ENCODE measurements around the gene STRADB. TPM values are rescaled to one million over a fixed set of nuclear protein-coding genes. Genes with fewer than 3 reads are reported as not detected.
A peak's percentile ranks its signal among the peaks of the same experiment; 100 is the strongest.
"Not testable (repeated sequence)": the region's sequence is repeated elsewhere in the genome, so short reads cannot be mapped to it uniquely, and the experiment has no call there.

Gene STRADB
- total RNA-seq, 1 experiment from 2014 or later: 28.9 TPM

DNA sequence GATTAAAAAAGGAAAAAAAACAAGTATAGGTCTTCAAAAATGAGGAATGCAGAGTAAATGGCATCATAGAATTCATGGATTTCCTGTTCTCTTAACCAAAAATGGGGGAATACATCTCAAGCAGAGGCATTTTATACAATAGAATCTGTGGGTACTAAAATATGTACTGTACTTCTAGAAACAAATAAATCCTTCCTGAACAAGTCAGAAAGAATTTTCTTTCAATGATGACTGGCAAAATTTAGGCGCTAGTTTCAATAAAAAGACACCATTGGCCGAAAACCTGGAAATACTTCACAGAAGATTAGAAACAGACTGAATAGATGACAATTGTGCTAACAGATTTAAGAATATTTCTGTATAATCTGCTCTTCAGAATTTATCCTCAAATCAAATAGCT is 15.4 kb upstream of the STRADB start:
- no peaks in the 10 kb centered on the region for H3K9me2 ChIP-seq (replicated peaks; ENCODE audit: low read length)
- intact Hi-C loops (cut with micrococcal nuclease): no loop called here
- H3K9ac ChIP-seq (ENCODE audit: low read length): no peak overlapping the region
- DNase-seq: no peak
- H3K27ac ChIP-seq (ENCODE audit: low read length): no peak overlapping the region
- ATAC-seq: no peak
- peaks cover 25% of the 10 kb centered on the region for H3K4me1 ChIP-seq (ENCODE audit: insufficient read depth, low read length)
- no peak overlapping the region for H3K4me2 ChIP-seq (ENCODE audit: low read length)
- H2AFZ ChIP-seq (ENCODE audit: low read length): no peak overlapping the region
- H3K4me3 ChIP-seq (ENCODE audit: low read length): no peak overlapping the region
- H3K79me2 ChIP-seq (ENCODE audit: low read length): peaks cover 21% of the 10 kb centered on the region
- peaks cover 3% of the 10 kb centered on the region for H3K36me3 ChIP-seq (ENCODE audit: low read depth, low read length)
- BruUV-seq (replicated peaks): no TSS peak
- H4K20me1 ChIP-seq (ENCODE audit: low read length): no peaks in the 10 kb centered on the region
- ChIA-PET CTCF (no interaction called here), POLR2A (ENCODE audit: unreplicated experiment) (interaction anchor here (0.6 kb wide), 1 partner anchor 31 kb away, joined by 4 read pairs; no protein-coding TSS in a partner anchor)
- no peaks in the 10 kb centered on the region for H3K9me3 ChIP-seq (ENCODE audit: low read length)
- H3K27me3 ChIP-seq (ENCODE audit: low read length): no peaks in the 10 kb centered on the region
- H3F3A ChIP-seq (ENCODE audit: low read length, unreplicated experiment): no peaks in the 10 kb centered on the region
- TF ChIP-seq EZH2 (IDR thresholded peaks at IDR 0.05; ENCODE audit: low read length, unreplicated experiment) (no peak), CTCF (conservative IDR thresholded peaks at IDR 0.05; ENCODE audit: low read depth, low read length) (no peak)

GRCh38 chr2:201439336-201439922 is 12.1 kb upstream of the STRADB start:
- H3K9me3 ChIP-seq (ENCODE audit: low read length); H3K4me1 ChIP-seq (ENCODE audit: insufficient read depth, low read length); H3K27ac ChIP-seq (ENCODE audit: low read length); intact Hi-C loops (cut with micrococcal nuclease); H3K79me2 ChIP-seq (ENCODE audit: low read length); ATAC-seq; H4K20me1 ChIP-seq (ENCODE audit: low read length); H3K9me2 ChIP-seq (replicated peaks; ENCODE audit: low read length); H3K4me2 ChIP-seq (ENCODE audit: low read length); BruUV-seq (replicated peaks); H3K27me3 ChIP-seq (ENCODE audit: low read length); H3K36me3 ChIP-seq (ENCODE audit: low read depth, low read length); POLR2A ChIA-PET (ENCODE audit: unreplicated experiment); H3F3A ChIP-seq (ENCODE audit: low read length, unreplicated experiment); H2AFZ ChIP-seq (ENCODE audit: low read length); DNase-seq; H3K4me3 ChIP-seq (ENCODE audit: low read length); H3K9ac ChIP-seq (ENCODE audit: low read length): not testable (repeated sequence)
- CTCF ChIA-PET: interaction anchor here (0.6 kb wide), 1 partner anchor 267 kb away, joined by 12 read pairs; no protein-coding TSS in a partner anchor

DNA sequence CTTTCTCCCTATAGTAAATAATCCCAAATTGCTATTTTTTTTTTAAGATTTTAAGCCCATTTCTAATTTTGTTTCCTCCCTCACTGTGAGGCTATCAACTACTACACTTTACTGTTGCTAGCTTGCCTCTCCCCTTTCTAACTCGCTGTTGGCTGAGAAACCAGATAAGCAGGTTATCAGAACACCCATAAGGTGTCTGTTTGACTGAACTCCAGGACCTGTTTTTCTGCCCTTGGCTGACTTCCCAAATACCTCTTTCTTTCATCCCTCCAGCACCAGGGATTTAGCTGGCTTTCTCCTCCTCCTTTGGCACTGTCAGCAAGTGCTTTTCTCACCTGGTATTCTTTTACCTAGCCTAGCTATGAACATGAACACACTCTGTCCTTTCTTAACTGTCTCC is 11.4 kb upstream of the STRADB start:
- H3K27ac ChIP-seq (ENCODE audit: low read length): no peak overlapping the region
- H3K9ac ChIP-seq (ENCODE audit: low read length): no peak overlapping the region
- TF ChIP-seq CTCF (conservative IDR thresholded peaks at IDR 0.05; ENCODE audit: low read depth, low read length): no peak
- TF ChIP-seq EZH2 (IDR thresholded peaks at IDR 0.05; ENCODE audit: low read length, unreplicated experiment): no peak
- TF ChIP-seq EZH2phosphoT487 (IDR thresholded peaks at IDR 0.05; ENCODE audit: borderline replicate concordance, low read length): no peak
- H3F3A ChIP-seq (ENCODE audit: low read length, unreplicated experiment): no peaks in the 10 kb centered on the region
- no peak overlapping the region for H2AFZ ChIP-seq (ENCODE audit: low read length)
- peaks cover 8% of the 10 kb centered on the region; the same call in 1 of the 2 replicates for H3K79me2 ChIP-seq (ENCODE audit: low read length)
- H3K9me2 ChIP-seq (replicated peaks; ENCODE audit: low read length): no peaks in the 10 kb centered on the region
- ChIA-PET POLR2A (ENCODE audit: unreplicated experiment) (interaction anchor here (0.6 kb wide), 1 partner anchor 239 kb away, joined by 3 read pairs; no protein-coding TSS in a partner anchor), CTCF (interaction anchor here (0.6 kb wide), 1 partner anchor 266 kb away, joined by 12 read pairs; no protein-coding TSS in a partner anchor)
- intact Hi-C loops (cut with micrococcal nuclease): no loop called here
- H3K4me2 ChIP-seq (ENCODE audit: low read length): 0 out of 2 replicates have a peak overlapping the region, but pooled peaks have one; percentile 3
- no peaks in the 10 kb centered on the region for H4K20me1 ChIP-seq (ENCODE audit: low read length)
- ATAC-seq (peak; percentile 59), DNase-seq (peak; percentile 74)
- H3K4me3 ChIP-seq (ENCODE audit: low read length): no peak overlapping the region
- no peaks in the 10 kb centered on the region for H3K9me3 ChIP-seq (ENCODE audit: low read length)
- no peaks in the 10 kb centered on the region for H3K36me3 ChIP-seq (ENCODE audit: low read depth, low read length)
- no peaks in the 10 kb centered on the region for H3K27me3 ChIP-seq (ENCODE audit: low read length)
- BruUV-seq (replicated peaks): no TSS peak
- peaks cover 8% of the 10 kb centered on the region; the same call in 1 of the 2 replicates for H3K4me1 ChIP-seq (ENCODE audit: insufficient read depth, low read length)

Data from PC-3 (cell line).